Measurements from ENCODE around the gene CFAP410.
"Not testable (repeated sequence)": the region's sequence is repeated elsewhere in the genome, so short reads cannot be mapped to it uniquely, and the experiment has no call there.

CFAP410 gene

GRCh38 chr21:44349847-44350772 is 10.9 kb upstream of the CFAP410 start:
- no peak for DNase-seq

GRCh38 chr21:44349416-44349846 is 10.2 kb upstream of the CFAP410 start:
- DNase-seq: no peak

- no peak for DNase-seq
These were observed 9.7 kb upstream of the CFAP410 start for GRCh38 chr21:44348861-44349260.

- DNase-seq: no peak
These were observed 8.8 kb upstream of the CFAP410 start for GRCh38 chr21:44347911-44348451.

- no peak for DNase-seq
These were observed 6.3 kb upstream of the CFAP410 start for GRCh38 chr21:44345495-44345894.

GRCh38 chr21:44344541-44345183 is 5.5 kb upstream of the CFAP410 start:
- DNase-seq: no peak

GRCh38 chr21:44342981-44343380 is 3.8 kb upstream of the CFAP410 start:
- not testable (repeated sequence) for DNase-seq

- not testable (repeated sequence) for DNase-seq
These were observed 2.7 kb upstream of the CFAP410 start for GRCh38 chr21:44341726-44342458.

- DNase-seq: no peak
These were observed 972 bp downstream of the CFAP410 start for GRCh38 chr21:44337941-44338895.

GRCh38 chr21:44337449-44337848 is 1.7 kb downstream of the CFAP410 start:
- no peak for DNase-seq

GRCh38 chr21:44335266-44336059 is 3.7 kb downstream of the CFAP410 start:
- no peak for DNase-seq

GRCh38 chr21:44334329-44335030 is 4.7 kb downstream of the CFAP410 start:
- DNase-seq: no peak

GRCh38 chr21:44333509-44334328 is 5.5 kb downstream of the CFAP410 start:
- no peak for DNase-seq

- no peak for DNase-seq
These were observed 6.2 kb downstream of the CFAP410 start for GRCh38 chr21:44332965-44333364.

GRCh38 chr21:44332383-44332782 is 6.8 kb downstream of the CFAP410 start:
- no peak for DNase-seq

GRCh38 chr21:44331650-44332307 is 7.4 kb downstream of the CFAP410 start:
- DNase-seq: no peak

GRCh38 chr21:44331209-44331608 is 8.0 kb downstream of the CFAP410 start:
- DNase-seq: no peak

GRCh38 chr21:44330698-44331097 is 8.5 kb downstream of the CFAP410 start:
- no peak for DNase-seq
